Thoracic aorta (tissue), 2 donors: ENCODE data around the gene IL23A. TPM values are rescaled to one million over a fixed set of nuclear protein-coding genes. Genes with fewer than 3 reads are reported as not detected.

Source experiments
- ATAC-seq: fragments of 150-250 bp; one replicate; pipeline ENCODE4 v1.8.0; 2017; ENCODE audit warnings: low read depth; ENCODE audit not compliant: insufficient number of reproducible peaks, low FRiP score
- DNase-seq: peaks from one replicate; pipeline ENCODE4 v3.0.0-alpha.2; 2020; ENCODE audit warnings: low spot score
- H3K27ac ChIP-seq, 2 donors: fragments of 200-600 bp; sonication (generic); 1 replicate in 1 of 2; 2 replicates in 1 of 2; pipeline ENCODE4 v1.5.1; 2016; ENCODE audit warnings: mild to moderate bottlenecking in 2 of 2, moderate library complexity in 2 of 2
- H3K27me3 ChIP-seq: fragments of 200-600 bp; sonication (generic); replicated peaks from 2 replicates; pipeline ENCODE4 v1.6.0; 2016; ENCODE audit warnings: mild to moderate bottlenecking; ENCODE audit not compliant: insufficient read depth
- H3K36me3 ChIP-seq: fragments of 200-600 bp; sonication (generic); one replicate; pipeline ENCODE4 v1.5.1; 2016
- H3K4me1 ChIP-seq, 2 donors: fragments of 200-600 bp; sonication (generic); 1 replicate in 1 of 2; 2 replicates in 1 of 2; pipeline versions ENCODE4 v1.5.1 to v1.6.0; 2016; ENCODE audit warnings: low read depth in 2 of 2, mild to moderate bottlenecking in 1 of 2; ENCODE audit not compliant: control insufficient read depth in 1 of 2
- H3K4me3 ChIP-seq: fragments of 200-600 bp; sonication (generic); 2 replicates; pipeline ENCODE4 v1.5.1; 2016; ENCODE audit warnings: mild to moderate bottlenecking
- H3K9me3 ChIP-seq: fragments of 200-600 bp; sonication (generic); 2 replicates; pipeline ENCODE4 v1.5.1; 2016
- CTCF ChIP-seq: fragments of 200-600 bp; sonication (generic); IDR thresholded peaks from one replicate; pipeline ENCODE4 v1.5.1; 2019; ENCODE audit warnings: antibody characterized with exemption
- total RNA-seq, 2 donors: library from RNA; depleted of rRNA; stranded (reverse); fragments of >200 nt; gene quantifications; one replicate each; pipeline versions ENCODE4 v1.1.0 to v1.2.3, GENCODE V29; 2016

IL23A gene
- total RNA-seq, 2 donors from 2014 or later: not detected

DNA sequence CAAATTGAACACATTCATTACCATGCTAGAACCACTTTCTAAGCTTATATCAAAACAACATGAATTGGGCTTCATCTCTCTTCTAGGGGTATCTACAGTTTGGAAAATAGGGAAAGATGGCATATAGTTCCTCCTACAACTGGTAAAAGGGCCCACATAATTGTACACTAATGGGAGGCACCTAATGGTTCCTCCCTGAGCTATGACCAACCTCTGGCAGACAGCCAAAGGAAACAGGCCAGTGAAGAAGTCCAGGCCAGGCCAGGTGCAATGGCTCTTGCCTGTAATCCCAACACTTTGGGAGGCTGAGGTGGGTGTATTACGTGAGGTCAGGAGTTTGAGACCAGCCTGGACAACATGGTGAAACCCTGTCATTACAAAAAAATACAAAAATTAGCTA is 47.2 kb downstream of the IL23A start:
- H3K9me3 ChIP-seq: no peaks in the 10 kb centered on the region
- no peak for DNase-seq
- H3K4me1 ChIP-seq: no peaks in the 10 kb centered on the region
- no peaks in the 10 kb centered on the region for H3K27me3 ChIP-seq
- ATAC-seq: no peak
- no peak overlapping the region for H3K27ac ChIP-seq
- TF ChIP-seq CTCF: no peak
- H3K4me3 ChIP-seq: no peak overlapping the region
- H3K36me3 ChIP-seq: no peaks in the 10 kb centered on the region

DNA sequence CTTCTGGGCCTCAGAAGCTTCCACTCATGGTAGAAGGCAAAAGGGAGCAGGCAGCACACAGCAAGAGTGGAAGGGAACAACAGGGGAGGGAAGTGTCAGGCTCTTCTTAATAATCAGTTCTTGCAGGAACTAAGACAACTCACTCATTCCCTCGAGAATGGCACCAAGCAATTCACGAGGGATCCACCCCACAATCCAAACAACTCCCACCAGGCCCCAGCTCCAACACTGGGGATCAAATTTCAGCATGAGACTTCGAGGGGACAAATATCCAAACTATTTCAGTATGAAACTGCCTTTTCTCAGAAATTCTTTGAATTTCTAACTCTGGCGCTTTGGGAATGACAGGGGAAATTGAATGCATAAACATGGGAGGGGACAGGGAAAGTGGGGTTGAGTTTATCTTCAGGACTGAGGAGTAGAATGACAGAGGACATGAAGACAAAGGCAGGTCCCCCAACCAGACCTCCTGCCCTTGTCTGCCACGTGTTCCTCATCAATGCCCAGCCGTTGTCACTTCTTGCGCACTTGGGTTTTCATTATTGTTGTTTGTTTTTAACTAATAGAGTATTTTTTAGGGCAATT is 48.6 kb downstream of the IL23A start:
- no peak for TF ChIP-seq CTCF
- H3K27me3 ChIP-seq: no peaks in the 10 kb centered on the region
- H3K36me3 ChIP-seq: no peaks in the 10 kb centered on the region
- no peaks in the 10 kb centered on the region for H3K9me3 ChIP-seq
- no peaks in the 10 kb centered on the region for H3K4me1 ChIP-seq
- no peak overlapping the region for H3K4me3 ChIP-seq
- DNase-seq (no peak), ATAC-seq (no peak)
- no peak overlapping the region for H3K27ac ChIP-seq

DNA sequence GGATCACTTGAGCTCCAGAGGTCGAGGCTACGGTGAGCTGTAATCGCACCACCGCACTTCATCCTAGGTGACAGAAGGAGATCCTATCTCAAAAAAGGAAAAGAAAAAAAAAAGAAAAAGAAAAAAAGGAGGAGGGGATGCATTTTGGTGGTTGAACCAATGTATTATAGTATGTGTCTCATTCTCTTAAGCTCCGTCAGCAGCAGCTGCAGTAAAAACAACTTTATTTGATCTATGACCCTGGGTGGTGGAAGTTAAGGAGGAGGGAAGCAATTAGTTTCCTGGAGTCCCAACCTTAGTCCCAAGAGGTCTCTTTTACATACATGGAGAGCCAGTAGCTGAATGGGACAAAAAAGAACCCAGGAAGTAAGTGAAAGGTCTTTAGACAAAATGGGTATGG is 50.7 kb downstream of the IL23A start:
- Histone ChIP-seq H3K27ac (no peak overlapping the region), H3K36me3 (no peaks in the 10 kb centered on the region), H3K27me3 (no peaks in the 10 kb centered on the region), H3K4me1 (no peaks in the 10 kb centered on the region), H3K4me3 (no peak overlapping the region), H3K9me3 (no peaks in the 10 kb centered on the region)
- DNase-seq (no peak), ATAC-seq (no peak)
- no peak for TF ChIP-seq CTCF

Other genes starting within 250 kb of the IL23A start
- 100 to 1,000 TPM in 1 of 2 donors, 10 to 100 TPM in 1; 53.2 to 111 TPM for gene PA2G4, start 234.3 kb upstream of the IL23A start, total RNA-seq
- 1,000 to 10,000 TPM in 1 of 2 donors, 100 to 1,000 TPM in 1; 923 to 1,490 TPM for gene RPL41, start 222.3 kb upstream of the IL23A start, total RNA-seq
- 1 to 10 TPM; 4.1 to 7.1 TPM for gene ZC3H10, start 220.6 kb upstream of the IL23A start, total RNA-seq
- 100 to 1,000 TPM; 113 to 128 TPM for gene ESYT1, start 210.6 kb upstream of the IL23A start, total RNA-seq
- 10 to 100 TPM; 17.1 to 19.1 TPM for gene MYL6B, start 186.3 kb upstream of the IL23A start, total RNA-seq
- 1,000 to 10,000 TPM; 1,762 to 3,064 TPM for gene MYL6, start 180.5 kb upstream of the IL23A start, total RNA-seq
- 100 to 1,000 TPM in 1 of 2 donors, 10 to 100 TPM in 1; 68.6 to 109 TPM for gene SMARCC2, start 149.4 kb upstream of the IL23A start, total RNA-seq
- 10 to 100 TPM; 66.6 to 76.5 TPM for gene RNF41, start 117.0 kb upstream of the IL23A start, total RNA-seq
- 10 to 100 TPM in 1 of 2 donors, 1 to 10 TPM in 1; 8.7 to 17.2 TPM for gene NABP2, start 114.5 kb upstream of the IL23A start, total RNA-seq
- gene SLC39A5, start 108.8 kb upstream of the IL23A start, total RNA-seq: not detected
- 10 to 100 TPM; 30.9 to 36.3 TPM for gene ANKRD52, start 80.5 kb upstream of the IL23A start, total RNA-seq
- gene COQ10A, start 71.9 kb upstream of the IL23A start, total RNA-seq: 10 to 100 TPM; 14.6 to 26.3 TPM
- gene CS, start 38.6 kb upstream of the IL23A start, total RNA-seq: 100 to 1,000 TPM; 120 to 143 TPM
- 10 to 100 TPM; 72.0 to 85.1 TPM for gene CNPY2, start 22.9 kb upstream of the IL23A start, total RNA-seq
- gene PAN2, start 4.9 kb upstream of the IL23A start, total RNA-seq: 10 to 100 TPM; 39.8 to 42.7 TPM
- 100 to 1,000 TPM; 161 to 192 TPM for gene STAT2, start 21.2 kb downstream of the IL23A start, total RNA-seq
- not detected for gene APOF, start 24.0 kb downstream of the IL23A start, total RNA-seq
- gene TIMELESS, start 110.5 kb downstream of the IL23A start, total RNA-seq: 1 to 10 TPM; 3.0 to 4.4 TPM
- not detected for gene MIP, start 115.8 kb downstream of the IL23A start, total RNA-seq
- gene SPRYD4, start 129.7 kb downstream of the IL23A start, total RNA-seq: 1 to 10 TPM; 2.3 to 5.8 TPM
- gene GLS2, start 149.3 kb downstream of the IL23A start, total RNA-seq: under 1 TPM in 1 of 2 donors, not detected in 1; 0.85 TPM
- 10 to 100 TPM; 33.4 to 40.2 TPM for gene RBMS2, start 182.9 kb downstream of the IL23A start, total RNA-seq